ENCODE results near the gene TADA2B. TPM values are rescaled to one million over a fixed set of nuclear protein-coding genes. Genes with fewer than 3 reads are reported as not detected.

TADA2B gene
- total and polyA plus RNA-seq, 12 donors = 15.4 to 40.8 (median 30.0) TPM

- intact Hi-C loops (cut with DNase I) = no loop called here
- DNase-seq = no peak
- TF ChIP-seq, protein P1, sequence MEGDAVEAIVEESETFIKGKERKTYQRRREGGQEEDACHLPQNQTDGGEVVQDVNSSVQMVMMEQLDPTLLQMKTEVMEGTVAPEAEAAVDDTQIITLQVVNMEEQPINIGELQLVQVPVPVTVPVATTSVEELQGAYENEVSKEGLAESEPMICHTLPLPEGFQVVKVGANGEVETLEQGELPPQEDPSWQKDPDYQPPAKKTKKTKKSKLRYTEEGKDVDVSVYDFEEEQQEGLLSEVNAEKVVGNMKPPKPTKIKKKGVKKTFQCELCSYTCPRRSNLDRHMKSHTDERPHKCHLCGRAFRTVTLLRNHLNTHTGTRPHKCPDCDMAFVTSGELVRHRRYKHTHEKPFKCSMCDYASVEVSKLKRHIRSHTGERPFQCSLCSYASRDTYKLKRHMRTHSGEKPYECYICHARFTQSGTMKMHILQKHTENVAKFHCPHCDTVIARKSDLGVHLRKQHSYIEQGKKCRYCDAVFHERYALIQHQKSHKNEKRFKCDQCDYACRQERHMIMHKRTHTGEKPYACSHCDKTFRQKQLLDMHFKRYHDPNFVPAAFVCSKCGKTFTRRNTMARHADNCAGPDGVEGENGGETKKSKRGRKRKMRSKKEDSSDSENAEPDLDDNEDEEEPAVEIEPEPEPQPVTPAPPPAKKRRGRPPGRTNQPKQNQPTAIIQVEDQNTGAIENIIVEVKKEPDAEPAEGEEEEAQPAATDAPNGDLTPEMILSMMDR (IDR thresholded peaks at IDR 0.05) = no peak
- 85 to 92% methylated on average over 14 of the region's 14 CpGs for WGBS, 2 donors
- H3K9me3 ChIP-seq = no peaks in the 10 kb centered on the region
- no peak for ATAC-seq
- H3K36me3 ChIP-seq = peaks cover 0 to 62% (median 23%) of the 10 kb centered on the region in 9 donors
- H3K27me3 ChIP-seq = no peaks in the 10 kb centered on the region
- H3K4me1 ChIP-seq = peaks cover 5 to 61% (median 51%) of the 10 kb centered on the region in 9 donors
- no peak overlapping the region for H3K4me3 ChIP-seq
- peak overlapping the region in 4 of 10 donors; percentile 40 to 71 (median 65) for H3K27ac ChIP-seq
Measured at GRCh38 chr4:7052313-7052712, 9.1 kb downstream of the TADA2B start.

DNA sequence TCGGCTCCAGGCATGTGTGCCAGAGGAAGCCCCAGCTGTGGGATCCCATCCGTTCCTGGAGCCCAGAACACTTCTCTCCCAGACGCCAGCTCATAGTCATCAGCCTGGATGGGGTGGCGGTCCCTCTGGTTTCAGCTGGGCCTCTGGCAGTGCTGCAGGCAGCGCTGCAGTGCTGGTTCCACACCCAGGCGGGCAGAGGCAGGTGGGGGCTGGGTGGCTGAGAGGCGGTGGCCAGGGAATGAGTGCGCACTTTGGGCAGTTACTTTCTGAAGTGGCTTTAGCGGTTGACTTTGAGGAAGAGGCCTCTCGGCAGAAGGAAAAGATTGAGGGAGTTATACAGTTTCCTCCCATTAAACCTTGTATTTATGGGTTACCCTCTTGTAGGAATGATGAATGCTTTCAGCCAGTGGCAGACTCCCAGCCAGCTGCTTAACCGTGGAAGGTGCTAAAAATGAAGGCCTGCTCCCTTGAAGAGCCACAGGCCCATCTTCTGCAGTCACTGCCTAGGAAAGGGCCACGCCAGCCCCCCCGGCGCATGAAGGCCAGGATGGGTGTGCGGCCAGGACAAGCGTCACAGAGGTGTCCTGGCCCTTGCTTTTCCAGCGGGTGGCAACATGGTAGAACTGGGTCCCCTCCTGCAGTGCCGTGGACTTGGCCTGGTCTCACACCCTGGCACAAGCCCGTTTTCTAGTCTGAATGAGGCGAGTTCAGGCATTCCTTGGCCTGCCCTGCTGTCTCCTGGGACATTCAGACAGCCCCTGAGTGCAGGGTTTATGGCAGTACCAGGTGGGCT lies 9.9 kb downstream of the TADA2B start:
- 71 to 75% methylated on average over 20 of the region's 20 CpGs for WGBS, 2 donors
- TF ChIP-seq, protein P1 (IDR thresholded peaks at IDR 0.05) = no peak

DNA sequence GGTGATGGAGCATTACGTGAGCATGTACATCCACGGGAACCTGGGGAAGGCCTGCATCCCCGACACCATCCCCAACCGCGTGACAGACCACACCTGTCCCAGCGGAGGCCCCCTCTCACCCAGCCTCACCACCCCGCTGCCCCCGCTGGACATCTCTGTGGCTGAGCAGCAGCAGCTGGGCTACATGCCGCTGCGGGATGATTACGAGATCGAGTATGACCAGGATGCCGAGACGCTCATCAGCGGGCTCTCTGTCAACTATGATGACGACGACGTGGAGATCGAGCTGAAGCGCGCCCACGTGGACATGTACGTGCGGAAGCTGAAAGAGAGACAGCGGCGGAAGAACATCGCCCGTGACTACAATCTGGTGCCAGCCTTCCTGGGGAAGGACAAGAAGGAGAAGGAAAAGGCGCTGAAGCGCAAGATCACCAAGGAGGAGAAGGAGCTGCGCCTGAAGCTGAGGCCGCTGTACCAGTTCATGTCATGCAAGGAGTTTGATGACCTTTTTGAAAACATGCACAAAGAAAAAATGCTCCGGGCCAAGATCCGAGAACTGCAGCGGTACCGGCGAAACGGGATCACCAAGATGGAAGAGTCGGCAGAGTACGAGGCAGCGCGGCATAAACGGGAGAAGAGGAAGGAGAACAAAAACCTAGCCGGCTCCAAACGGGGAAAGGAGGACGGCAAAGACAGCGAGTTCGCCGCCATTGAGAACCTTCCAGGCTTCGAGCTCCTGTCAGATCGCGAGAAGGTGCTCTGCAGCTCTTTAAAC lies 11.1 kb downstream of the TADA2B start:
- H3K9me3 ChIP-seq = no peaks in the 10 kb centered on the region
- H3K36me3 ChIP-seq = peaks cover 0 to 80% (median 29%) of the 10 kb centered on the region in 9 donors
- TF ChIP-seq, protein P1 (IDR thresholded peaks at IDR 0.05) = no peak
- ATAC-seq = no peak
- no peak overlapping the region for H3K4me3 ChIP-seq
- H3K4me1 ChIP-seq = peaks cover 4 to 69% (median 45%) of the 10 kb centered on the region in 9 donors
- no peak for DNase-seq
- WGBS, 2 donors = 96% methylated on average over 52 of the region's 52 CpGs
- H3K27me3 ChIP-seq = no peaks in the 10 kb centered on the region
- peak overlapping the region in 1 of 10 donors; percentile 42 for H3K27ac ChIP-seq
- intact Hi-C loops (cut with DNase I) = no loop called here

More for the DNA sequence above, 9.9 kb downstream of the TADA2B start:
- H3K4me3 ChIP-seq = no peak overlapping the region
- H3K27me3 ChIP-seq = no peaks in the 10 kb centered on the region
- H3K4me1 ChIP-seq = peaks cover 5 to 58% (median 45%) of the 10 kb centered on the region in 9 donors
- H3K9me3 ChIP-seq = no peaks in the 10 kb centered on the region
- peak overlapping the region in 8 of 10 donors; percentile 18 to 71 (median 39) for H3K27ac ChIP-seq
- ATAC-seq (peak; percentile 21 to 79 (median 64)), DNase-seq (peak; percentile 39 to 48)
- peaks cover 0 to 71% (median 23%) of the 10 kb centered on the region in 9 donors for H3K36me3 ChIP-seq
- intact Hi-C loops (cut with DNase I) = no loop called here

Data from heart right ventricle (tissue), 16 donors.